ENCODE measurements around the gene FGF3.

GRCh38 chr11:69862797-69863543 lies 43.8 kb upstream of the FGF3 start:
- TF ChIP-seq REST (IDR thresholded peaks at IDR 0.05; ENCODE audit: low read depth, low read length), result no peak
- TF ChIP-seq, protein P1, sequence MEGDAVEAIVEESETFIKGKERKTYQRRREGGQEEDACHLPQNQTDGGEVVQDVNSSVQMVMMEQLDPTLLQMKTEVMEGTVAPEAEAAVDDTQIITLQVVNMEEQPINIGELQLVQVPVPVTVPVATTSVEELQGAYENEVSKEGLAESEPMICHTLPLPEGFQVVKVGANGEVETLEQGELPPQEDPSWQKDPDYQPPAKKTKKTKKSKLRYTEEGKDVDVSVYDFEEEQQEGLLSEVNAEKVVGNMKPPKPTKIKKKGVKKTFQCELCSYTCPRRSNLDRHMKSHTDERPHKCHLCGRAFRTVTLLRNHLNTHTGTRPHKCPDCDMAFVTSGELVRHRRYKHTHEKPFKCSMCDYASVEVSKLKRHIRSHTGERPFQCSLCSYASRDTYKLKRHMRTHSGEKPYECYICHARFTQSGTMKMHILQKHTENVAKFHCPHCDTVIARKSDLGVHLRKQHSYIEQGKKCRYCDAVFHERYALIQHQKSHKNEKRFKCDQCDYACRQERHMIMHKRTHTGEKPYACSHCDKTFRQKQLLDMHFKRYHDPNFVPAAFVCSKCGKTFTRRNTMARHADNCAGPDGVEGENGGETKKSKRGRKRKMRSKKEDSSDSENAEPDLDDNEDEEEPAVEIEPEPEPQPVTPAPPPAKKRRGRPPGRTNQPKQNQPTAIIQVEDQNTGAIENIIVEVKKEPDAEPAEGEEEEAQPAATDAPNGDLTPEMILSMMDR (IDR thresholded peaks at IDR 0.05), result no peak
